HG03045 (cell line): ENCODE data around the gene PPCDC.
A peak's percentile ranks its signal among the peaks of the same experiment; 100 is the strongest.

ENCODE experiments used
- ATAC-seq: cut with Tn5 transposase; IDR thresholded peaks from one replicate; pipeline ENCODE4 v1.9.1; 2021; ENCODE audit warnings: mild to moderate bottlenecking, moderate library complexity; ENCODE audit not compliant: unreplicated experiment

PPCDC gene

DNA sequence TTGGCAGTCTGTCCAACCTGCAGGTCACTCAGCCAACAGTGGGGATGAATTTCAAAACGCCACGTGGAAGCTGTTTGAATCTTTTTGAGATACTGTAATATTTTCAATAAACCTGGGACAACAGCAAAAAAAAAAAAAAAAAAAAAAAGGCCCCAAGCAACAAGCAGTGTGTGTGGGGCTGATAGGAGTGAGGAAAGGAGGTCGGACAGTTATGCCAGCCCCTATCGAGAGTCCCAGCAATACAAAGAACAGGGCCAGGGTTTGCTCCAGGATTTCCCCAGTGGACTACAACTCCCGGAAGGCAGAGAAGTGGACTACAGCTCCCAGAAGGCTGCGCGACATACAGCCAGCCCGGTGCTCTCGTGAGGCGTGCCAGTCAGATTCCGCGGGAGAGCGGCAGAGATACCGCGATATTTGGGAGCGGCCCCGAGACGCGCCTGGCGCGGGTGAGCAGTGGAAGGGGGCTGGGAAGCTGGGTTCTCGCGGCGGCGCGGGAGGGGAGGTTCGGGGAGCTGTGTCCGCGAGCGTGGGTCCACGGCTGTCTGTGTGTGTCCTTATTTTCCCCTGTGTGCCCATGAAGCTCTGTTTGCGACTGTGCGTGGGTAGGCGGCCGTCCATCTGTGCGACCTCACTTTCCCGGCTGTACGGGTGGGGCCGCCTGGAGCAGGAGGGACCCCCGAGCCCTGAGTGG, at the start of gene PPCDC:
TSS of gene PPCDC (plus strand) at position 410 of the 691 bp plus-strand sequence. CDS start 4,729 bp downstream, outside the sequence.
- peak; percentile 93 for ATAC-seq

- no peak for ATAC-seq
Measured at GRCh38 chr15:74976159-74976558, 47.2 kb upstream of the PPCDC start.

DNA sequence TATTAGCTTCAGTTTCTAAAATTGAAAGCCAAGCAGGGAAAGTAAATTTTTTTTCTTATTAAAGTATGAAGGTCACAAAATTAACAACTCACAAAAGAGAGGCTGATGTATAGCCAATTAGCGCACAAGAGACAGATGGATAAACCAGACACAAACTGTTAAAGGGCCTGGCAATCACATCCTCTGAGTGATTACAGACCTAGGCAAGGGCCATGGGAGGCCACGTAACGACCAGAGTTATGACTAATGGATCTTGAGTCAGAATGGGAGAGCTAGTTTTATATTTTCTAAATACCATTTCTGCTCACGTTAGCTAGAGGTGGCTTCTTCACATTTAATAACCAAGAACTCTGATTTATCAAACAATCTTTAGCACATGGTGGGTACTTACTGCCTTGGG, 45.8 kb upstream of the PPCDC start:
- no peak for ATAC-seq

DNA sequence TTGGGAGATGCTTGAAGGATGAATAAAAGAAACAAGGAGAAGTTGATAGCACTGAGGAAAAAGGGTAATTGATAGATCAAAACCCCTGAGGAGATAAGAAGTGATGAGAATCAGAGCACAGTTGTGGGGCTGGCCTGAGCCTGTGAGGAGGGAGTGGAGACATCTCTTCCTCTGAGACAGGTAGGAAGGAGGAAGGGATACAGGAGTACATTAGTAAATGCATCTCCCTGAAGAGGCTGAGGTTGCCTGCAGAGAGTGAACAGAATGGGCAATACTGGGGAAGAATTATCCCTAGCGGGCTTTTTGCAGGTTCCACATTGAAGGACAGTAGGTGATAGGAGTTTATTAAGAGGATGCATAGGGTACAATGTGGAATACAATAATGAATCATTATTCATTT, 45.3 kb upstream of the PPCDC start:
- ATAC-seq: no peak

GRCh38 chr15:74978503-74978902, 44.9 kb upstream of the PPCDC start:
- no peak for ATAC-seq

GRCh38 chr15:74982183-74982582, 41.2 kb upstream of the PPCDC start:
- no peak for ATAC-seq

DNA sequence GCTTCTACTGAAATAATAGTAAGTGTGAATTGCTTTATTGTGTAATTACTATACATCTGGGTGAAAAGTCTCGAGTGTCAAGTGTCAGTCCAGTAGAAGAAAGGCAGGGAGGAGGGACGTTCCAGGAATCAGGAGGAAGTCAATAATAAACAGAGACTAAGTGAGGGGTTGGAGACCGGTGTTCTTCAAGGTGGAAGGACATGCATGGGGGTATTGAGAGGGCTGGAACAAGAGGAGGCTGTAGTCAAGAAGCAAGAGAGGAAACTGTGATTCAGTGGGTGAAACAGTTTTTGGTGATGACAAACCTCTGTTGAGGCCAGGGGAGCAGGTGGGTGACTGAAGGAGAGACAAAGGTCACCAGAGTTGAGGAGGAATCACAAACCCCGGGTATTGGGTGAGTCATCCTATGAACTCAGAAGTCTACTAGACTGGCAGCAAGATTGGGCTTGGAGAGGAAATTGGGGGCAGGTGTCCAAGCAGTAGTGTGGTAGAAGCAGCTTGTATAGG, 39.6 kb upstream of the PPCDC start:
- no peak for ATAC-seq

GRCh38 chr15:74988007-74988800, 35.2 kb upstream of the PPCDC start:
- no peak for ATAC-seq

DNA sequence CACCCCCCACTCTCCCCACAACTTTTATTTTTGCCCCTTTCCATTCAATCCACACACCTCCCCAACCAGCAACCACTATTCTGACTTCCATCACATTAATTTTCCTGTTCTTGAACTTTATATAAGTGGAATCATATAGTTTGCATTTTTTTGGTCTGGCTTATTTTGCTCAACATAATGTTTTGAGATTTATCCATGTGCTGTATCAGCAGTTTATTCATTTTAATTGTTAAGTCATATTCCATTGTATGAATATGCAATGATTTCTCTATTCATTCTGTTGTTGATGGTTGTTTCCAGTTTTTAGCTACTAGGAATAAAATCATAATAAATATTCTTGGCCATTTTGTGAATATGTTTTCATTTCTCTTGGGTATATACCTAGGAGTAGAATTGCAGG, 33.9 kb upstream of the PPCDC start:
- no peak for ATAC-seq

- no peak for ATAC-seq
Measured at GRCh38 chr15:74992619-74993018, 30.8 kb upstream of the PPCDC start.

DNA sequence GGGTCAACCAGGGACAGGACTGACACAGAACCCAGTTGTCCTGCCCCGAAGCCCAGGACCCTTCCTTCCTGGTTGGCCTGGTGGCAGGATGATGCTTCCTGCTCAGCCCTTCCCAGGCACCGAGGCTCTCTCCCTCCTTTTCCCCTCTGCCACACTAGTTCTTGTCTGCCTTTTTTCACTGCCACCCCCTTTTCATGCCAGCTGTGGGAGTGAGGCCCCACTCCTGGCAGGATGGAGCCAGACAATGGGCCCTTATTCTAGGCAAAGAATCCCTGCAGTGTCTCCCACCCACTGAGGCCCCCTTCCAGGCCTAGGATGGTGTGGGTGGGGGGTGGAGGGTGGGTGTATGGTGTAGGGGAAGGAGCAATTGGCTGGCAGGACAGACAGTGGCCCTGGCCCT, 29.2 kb upstream of the PPCDC start:
- no peak for ATAC-seq

GRCh38 chr15:74994685-74995084, 28.7 kb upstream of the PPCDC start:
- no peak for ATAC-seq

DNA sequence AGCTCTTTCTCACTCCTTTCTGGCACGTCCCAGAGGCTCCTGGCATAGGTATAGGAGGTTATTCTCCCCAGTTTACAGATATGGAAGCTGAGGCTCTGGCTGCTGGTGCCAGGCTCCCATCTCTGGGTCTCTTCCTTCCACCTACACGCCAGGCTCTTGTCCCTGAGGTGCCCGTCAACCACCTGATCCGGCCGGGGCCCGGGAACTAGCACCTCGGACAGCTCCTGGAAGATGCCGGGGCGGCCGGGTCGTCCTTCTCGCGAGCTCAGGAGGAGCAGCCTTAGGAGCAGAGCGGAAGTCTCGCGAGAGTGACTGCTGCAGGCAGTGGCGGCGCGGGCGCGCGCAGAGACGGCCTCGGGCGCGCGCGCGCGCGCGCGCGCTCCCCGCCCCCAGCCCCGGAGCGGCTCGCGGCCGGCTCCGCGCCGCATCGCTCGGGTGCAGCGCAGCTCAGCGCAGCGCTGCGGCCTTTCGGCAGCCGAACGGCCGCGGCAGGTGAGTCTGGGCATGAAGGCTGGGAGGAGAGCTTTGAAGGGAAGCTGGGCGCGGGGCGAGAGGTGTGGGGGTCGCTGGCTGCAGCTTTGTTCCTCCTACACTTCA, 28.1 kb upstream of the PPCDC start, which contains the start of gene SCAMP5:
TSS of gene SCAMP5 (plus strand) at position 382 of the 597 bp plus-strand sequence. CDS start 16,277 bp downstream, outside the sequence.
- peak; percentile 51 for ATAC-seq

GRCh38 chr15:74995779-74996765, 27.3 kb upstream of the PPCDC start:
- no peak for ATAC-seq

- ATAC-seq: no peak
Measured at GRCh38 chr15:74997141-74997540, 26.2 kb upstream of the PPCDC start.

- ATAC-seq: no peak
Measured at GRCh38 chr15:74997543-74997942, 25.8 kb upstream of the PPCDC start.

DNA sequence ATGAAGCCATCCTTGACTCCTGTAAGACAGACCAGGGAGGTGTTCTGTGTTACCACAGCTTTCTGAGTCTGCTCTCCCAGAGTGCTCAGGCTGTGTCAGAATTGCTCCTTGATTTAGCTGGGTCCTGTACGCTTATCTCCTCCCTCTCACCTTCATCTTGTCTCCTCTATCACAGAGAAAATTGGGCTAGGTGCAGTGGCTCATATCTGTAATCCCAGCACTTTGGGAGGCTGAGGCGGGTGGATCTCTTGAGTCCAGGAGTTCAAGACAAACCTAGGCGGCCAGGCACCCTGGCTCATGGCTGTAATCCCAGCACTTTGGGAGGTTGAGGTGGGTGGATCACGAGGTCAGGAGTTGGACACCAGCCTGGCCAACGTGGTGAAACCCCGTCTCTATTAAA, 22.1 kb upstream of the PPCDC start:
- ATAC-seq: no peak

DNA sequence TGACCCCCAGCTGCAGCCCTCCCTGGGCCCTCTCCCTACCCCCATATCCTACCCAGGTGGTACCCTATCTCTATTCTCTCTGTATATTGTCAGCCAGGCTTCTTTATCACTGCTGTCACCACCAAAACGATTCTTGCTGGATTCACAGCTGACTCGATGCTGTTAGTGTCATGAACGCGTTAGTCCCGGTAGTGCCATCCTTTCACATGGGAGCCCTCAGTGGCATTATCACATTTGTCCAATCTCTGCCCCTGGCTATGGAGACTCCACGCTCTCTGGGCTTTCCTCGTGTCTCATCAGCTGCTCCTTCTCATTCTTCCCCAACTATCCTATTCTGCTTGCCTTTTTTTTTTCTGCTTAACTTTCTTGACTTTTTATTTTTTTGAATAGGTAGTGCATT, 21.0 kb upstream of the PPCDC start:
- ATAC-seq: no peak

DNA sequence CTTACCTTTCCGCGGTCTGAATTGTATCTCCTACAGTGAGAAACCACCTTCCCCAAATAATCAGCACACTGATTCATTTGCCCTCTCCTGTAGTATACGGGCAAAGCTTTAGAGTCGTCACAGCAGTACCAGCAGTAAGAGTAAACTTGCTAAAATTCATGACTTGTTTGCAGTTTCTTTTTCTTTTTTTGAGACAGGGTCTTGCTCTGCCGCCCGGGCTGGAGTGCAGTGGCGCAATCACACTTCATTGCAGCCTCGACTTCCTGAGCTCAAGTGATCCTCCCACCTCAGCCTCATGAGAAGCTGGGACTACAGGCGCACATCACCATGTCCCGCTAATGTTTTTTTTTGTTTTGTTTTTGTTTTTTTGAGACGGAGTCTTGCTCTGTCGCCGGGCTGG, 16.2 kb upstream of the PPCDC start:
- no peak for ATAC-seq

DNA sequence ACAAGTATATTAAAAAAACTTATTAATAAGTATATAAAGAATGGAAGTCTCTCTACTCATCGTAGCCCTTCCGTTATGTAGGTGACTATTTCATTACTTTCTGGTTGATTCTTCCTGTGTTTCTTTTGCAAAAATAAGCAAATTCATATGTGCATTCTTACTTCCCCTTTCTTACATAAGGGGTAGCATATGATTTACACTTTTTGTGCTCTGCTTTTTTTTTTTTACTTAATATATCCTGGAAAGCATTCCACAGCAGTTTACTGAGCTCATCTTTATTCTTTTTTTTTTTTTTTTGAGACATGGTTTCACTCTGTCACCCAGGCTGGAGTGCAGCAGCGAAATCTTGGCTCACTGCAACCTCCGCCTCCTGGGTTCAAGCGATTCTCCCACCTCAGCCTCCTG, 15.2 kb upstream of the PPCDC start:
- ATAC-seq: no peak
